HG02938 (cell line): Measurements from ENCODE around the gene NAT10.

ENCODE experiments used
- ATAC-seq: cut with Tn5 transposase; IDR thresholded peaks from one replicate; pipeline ENCODE4 v1.9.1; 2021; ENCODE audit warnings: mild to moderate bottlenecking, moderate library complexity; ENCODE audit not compliant: unreplicated experiment

The NAT10 gene

DNA sequence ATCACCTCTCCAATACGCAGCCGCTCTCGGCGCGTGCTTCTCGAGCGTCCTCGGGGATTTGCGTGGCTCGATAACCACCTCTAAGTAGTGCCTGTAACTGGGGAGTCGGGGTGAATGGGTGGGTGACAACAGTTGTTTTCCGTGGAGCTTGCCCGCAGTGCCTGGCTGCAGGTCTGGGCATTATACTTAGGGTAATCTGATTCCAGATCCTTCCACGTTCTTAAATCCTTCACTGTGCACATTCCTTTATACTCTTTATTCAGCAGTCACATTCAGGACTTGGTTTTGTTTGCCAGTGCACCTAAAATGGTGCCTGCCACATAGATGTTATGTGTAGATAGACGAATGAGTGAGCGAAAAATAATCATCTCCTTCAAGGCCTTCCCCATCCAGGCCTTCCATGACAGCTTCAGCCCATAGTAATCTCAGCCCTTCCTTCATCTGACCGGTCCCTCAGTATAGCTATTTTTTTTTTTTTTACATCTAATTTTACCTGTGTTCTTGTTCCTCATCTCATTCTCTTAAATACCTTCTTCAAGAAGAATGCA, 602 bp downstream of the NAT10 start:
- ATAC-seq, result no peak

DNA sequence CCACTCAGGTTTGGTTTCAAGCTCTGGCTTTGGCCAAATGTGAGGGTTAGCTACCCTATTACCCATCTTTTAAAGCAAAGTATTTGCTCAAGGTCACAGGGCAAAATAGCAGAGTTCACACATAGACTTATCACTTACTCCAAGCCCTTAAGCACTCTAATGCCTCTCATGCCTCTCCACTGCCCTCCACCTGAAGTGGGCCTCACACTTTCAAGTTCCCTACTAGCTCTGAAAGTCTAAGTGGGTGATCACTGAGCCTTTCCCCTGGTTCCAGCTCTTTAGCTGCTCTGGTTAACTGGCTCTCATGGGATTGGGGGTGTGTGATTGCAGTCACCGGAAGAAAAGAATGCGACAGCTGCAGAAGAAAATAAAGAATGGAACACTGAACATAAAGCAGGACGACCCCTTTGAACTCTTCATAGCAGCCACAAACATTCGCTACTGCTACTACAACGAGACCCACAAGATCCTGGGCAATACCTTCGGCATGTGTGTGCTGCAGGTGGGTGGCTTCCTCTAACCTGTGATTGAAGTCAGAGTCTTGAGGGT, 6.4 kb downstream of the NAT10 start:
- ATAC-seq, result no peak

DNA sequence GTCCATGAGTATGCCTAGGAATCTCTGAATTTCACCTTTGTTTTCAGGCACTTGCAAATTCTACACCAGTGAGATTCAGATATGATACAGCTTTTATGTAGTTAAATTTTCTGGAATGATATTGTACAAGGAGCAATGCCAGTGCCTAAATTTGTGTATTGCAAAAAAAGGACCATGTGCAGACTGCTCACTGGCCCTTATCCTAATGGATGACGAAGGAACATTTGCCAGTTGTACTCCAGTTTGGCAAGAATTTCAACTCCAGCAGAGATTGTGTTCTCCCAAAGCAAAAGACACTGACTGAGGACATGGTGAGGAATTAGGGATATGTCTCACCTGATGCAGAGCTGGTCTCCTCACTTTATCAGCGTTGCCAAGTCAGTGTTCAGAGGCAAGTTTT, 8.6 kb downstream of the NAT10 start:
- no peak for ATAC-seq

DNA sequence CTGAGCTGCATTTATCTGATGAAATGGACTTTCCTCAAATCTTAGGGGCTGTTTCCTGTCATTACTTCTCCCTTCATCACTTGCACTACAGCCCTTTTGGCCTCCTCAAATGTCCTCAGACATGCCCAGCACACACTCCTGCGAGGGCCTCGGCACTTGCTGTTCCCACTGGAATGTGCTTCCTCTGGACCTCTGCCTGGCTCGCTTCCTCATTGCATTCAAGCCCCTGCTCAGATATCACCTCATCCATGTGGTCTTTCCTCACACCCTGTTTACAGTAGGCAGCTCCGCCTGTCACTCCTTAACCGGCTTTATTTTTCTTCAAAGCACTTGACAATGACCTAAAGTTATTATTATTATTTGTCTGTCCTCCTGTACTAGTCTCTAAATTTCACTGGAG, 9.0 kb downstream of the NAT10 start:
- no peak for ATAC-seq

DNA sequence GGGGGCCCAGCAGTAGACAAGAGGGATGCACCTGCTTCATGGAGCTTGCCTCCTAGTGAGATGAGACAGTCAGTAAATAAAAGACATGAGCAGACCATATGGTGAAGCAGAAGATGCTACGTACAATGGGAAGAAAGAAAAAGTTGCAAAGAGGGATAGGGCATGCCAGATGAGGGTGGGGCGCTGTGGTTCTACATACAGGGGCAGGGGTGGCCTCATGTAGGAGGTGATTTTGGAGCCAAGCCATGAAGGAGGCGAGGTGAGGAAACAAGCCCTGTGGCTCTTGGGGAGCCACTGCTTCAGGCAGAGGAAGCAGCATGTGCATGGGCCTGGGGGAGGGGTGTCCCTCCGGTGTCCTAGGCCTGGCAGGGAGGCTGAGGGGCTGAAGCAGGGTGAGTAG, 15.2 kb downstream of the NAT10 start:
- no peak for ATAC-seq

DNA sequence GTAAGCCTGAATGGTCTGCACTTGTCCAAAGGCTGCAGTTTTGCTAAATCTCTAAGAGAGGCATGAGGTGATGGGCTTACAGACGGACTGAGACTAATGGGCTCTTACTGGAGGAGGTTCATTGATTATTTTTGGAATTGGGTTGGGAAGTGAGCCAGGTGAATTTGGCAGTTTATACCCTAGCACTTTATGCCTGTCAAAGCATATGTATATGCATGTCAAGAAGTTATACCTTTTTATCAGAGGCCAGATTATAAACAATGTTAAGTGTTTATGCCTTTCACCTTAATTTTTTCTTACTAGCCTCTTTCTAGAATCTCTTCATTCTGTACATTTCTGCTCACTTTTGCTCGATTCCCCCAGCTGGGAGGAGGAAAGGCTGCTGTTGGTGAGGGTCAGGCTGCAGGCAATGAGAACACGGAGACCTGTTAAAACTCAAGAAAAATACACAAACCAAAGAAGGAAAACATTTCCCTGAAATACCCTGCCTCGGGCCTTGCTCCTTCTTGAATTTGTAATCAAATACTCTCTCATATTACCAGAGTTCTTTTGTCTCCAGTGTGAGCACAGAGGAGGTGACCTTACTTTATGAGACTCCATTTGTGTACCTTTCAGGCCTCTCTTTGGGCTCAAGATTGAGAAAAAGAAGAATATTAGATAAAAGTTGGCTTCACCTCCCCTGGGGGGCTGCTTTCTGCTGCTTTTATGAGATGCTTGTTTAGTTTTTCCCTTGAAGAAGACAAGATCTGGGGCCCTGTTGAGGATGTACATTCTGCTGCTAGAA, 19.6 kb downstream of the NAT10 start:
- ATAC-seq, result no peak

DNA sequence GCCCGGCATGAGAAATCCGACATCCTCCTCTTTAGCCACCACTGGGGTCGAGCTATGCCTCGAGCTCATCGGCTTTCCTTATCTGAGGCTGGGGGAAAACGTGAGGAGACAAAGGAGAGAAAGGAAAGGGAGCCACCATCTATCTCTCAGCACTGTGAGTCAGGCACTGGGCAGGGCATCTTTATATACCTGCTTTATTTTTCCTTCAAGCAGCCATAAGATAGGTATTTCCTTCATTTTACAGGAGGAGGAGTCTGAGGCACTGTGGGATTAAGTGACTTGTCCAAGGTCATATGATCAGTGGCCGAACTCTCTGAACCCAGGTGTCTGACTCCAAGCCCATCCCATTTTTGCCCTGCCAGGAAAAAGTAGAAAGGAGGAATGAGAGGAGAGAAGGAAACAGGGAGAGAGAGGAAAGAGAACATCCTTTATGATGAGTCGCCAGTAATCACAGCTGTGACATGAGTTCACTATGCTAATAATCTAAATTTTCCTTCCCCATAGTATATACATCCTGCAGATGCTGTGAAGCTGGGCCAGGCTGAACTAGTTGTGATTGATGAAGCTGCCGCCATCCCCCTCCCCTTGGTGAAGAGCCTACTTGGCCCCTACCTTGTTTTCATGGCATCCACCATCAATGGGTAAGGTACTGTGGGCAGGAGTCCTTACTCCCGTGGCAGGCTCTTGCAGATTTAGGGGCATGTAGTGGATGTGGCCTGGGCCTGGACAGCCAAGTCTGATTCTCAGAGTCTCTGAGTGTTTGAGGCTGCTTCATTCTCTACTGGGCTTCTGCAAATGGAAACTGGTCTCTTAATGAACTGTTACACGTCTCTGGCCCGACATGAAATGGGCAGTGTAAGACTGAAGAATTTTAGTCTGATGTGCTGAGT, 21.8 kb downstream of the NAT10 start:
- no peak for ATAC-seq

DNA sequence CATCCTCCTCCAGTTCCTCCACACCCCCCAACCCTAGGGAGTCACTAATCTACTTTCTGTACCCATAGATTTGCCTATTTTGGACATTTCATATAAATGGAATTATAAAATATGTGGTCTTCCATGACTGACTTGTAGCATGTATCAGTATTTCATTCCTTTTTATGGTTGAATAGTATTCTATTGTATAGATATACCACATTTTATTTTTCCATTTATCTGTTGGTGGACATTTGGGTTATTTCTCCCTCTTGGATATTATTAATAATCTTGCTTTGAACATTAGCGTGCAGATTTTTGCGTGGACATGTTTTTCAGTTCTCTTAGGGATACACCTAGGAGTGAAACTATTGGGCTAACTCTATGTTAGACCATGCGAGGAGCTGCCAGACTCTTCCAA, 23.4 kb downstream of the NAT10 start:
- ATAC-seq, result no peak

DNA sequence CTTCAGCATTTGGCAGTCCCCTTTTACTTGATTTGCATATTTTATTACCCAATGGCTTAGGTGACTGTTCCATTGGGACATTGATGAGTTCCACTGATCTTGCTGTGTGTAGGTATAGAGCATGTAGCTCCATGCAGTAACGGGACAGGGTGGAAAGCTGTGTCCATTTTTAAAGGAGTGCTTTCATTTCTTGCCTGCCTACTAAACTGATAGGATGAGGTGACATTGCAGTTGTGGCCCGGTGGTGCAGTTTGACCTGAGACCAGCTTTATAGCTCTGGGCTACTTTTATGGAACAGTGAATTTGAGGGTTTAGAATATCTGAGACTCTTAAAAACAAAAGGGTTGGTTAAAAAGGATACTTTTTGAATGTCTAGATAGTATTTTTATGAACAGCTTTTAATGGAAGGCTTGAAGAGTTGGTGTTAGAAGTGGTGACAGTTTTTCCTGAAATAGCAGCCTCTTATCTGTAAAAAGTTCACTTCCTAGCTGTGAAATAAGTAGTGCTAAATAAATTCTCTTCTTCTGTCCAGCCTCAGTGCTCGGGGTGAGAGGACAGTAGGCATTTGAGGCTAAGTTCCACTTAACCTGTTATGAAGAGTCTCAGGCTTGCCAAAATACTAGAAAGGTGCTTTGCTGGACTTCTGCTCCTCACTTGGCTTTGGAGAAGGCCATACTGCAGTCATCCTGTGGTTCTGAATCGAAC, 27.0 kb downstream of the NAT10 start:
- no peak for ATAC-seq

DNA sequence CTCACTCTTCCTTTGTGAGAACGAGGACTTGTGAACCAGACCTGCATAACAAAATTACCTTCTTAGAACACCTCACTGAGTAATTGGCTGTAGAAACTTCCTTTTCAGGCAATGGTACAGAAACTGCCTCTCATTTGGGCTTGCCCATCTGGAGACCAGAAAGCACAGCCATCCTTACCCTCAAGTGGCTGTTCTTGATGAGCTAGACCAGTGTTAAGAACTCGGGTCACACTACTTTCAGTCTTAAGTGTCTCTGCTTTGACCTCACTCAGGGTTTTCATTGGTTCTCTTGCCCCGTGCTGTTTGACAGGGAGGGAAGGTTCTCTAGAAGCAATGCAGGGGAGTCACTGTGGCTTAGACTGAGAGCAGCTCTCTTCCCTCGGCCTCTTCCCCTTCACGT, 29.3 kb downstream of the NAT10 start:
- no peak for ATAC-seq

DNA sequence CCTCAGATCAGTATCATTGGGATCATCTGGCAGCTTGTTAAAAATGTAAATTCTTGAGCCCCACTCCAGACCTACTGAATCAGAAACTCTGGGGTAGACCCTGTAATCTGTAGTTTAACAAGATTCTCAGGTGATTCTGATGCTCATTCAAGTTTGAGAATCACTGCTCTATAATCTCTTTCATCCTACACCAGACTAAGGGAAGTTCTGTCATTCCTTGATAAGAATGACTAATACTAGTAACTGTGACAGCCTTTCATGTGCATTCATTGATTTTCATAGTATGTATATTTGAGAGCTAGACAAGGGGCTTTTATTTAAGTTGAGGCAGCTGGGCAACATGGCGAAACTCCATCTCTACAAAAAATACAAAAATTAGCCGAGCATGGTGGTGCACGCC, 30.0 kb downstream of the NAT10 start:
- ATAC-seq, result no peak

DNA sequence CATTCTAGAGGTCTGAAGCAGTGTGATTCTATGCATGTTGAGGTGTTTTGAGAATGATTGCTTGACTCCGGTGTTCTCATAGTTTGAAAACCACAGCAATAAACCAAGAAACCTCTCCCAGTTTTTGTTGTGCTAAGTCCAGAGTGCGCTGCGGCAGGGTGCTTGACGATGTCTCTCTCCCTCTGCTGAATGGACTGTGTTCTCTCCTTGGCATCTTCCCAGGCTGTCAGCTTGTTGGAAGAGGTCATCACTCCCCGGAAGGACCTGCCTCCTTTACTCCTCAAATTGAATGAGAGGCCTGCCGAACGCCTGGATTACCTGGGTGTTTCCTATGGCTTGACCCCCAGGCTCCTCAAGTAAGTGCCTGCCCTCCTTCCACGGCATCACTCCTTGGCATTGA, 31.0 kb downstream of the NAT10 start:
- no peak for ATAC-seq

DNA sequence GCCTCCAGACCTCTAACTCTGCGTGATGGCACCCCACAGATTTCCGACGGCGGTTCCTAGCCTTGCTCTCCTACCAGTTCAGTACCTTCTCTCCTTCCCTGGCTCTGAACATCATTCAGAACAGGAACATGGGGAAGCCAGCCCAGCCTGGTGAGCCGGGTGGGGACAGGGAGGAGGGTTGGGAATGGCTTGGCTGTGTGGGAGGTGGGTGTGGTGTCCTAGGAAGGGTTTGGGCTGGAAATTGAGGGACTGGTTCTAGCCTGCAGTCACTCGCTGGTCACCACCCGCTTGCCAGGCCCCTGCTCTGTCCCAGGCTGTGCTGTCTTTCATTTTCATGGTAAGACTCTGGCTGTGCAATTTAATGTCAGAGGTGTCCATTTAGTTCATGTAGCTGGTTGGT, 33.9 kb downstream of the NAT10 start:
- ATAC-seq, result no peak

DNA sequence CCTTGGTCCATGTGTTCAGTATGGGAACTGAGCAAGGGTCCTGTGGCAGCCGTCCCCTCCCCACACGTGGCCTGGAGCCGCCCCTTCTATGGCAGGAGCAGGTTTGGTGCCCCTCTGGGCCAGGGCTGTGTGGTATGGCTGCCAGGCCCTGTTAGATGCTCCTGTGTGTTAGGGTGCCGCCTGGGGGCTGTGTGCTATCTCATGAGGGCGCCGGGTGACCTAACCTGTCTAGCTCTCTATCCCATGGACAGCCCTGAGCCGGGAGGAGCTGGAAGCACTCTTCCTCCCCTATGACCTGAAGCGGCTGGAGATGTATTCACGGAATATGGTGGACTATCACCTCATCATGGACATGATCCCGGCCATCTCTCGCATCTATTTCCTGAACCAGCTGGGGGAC, 34.7 kb downstream of the NAT10 start:
- ATAC-seq, result no peak

DNA sequence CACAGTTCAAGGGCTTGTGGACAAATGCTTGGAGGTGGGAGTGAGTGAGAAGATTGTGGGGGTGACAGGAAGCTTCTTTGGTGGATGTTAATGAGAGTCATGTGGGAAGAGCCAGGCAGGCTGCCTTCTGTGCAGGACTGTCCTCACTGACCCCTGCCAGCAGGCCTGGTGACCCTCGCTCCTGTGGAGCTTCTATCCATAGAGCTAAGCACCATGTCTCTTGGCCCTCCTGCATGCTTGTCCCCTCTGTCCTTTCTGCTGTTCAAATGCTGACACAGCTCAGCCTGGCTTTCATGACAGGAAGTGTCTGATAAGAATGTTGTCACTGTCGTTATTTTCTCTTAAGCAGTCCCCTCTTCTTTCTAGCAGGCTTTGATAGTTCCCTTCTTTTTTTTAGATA, 37.6 kb downstream of the NAT10 start:
- ATAC-seq, result no peak

DNA sequence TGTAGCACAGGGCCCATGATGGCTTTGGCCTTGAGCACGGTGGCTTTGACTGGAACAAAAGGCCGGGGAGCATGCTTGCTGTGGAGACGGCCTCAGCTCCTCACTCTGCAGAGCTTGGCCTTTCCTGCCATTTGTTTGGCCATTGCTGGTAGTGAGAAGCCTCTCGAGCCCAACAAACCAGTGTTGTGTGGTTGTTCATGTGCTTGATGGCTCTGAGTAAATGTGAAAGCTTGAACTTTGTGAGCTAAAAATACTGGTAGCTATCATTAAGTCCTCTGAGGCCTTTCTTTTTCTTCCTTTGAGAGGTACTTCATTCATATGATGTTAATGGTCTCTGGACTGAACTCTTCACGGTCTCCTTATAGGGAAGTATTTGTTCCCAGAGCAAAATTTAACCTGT, 39.6 kb downstream of the NAT10 start:
- no peak for ATAC-seq

DNA sequence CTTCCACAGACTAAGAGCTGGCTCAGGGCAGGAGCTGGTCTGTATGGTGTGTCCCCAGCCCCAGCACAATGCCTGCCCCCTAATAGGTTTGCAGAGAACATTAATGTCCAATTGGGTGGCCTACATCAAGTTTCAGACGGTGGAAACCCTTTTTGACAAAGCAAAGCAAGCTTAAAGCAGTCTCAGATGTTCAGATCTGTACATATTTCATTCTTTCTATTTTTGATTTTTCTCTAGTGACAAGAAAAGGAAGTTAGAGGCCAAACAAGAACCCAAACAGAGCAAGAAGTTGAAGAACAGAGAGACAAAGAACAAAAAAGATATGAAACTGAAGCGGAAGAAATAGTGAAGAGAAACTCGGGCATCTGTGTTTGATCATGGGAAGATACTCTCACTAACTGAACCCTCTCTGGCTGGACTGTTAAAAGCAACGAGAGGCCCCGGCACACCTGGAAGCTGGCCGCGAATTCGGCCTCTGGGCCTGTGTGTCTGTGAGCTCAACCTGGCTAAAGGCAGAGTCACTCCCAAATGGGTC, 40.5 kb downstream of the NAT10 start:
- no peak for ATAC-seq

DNA sequence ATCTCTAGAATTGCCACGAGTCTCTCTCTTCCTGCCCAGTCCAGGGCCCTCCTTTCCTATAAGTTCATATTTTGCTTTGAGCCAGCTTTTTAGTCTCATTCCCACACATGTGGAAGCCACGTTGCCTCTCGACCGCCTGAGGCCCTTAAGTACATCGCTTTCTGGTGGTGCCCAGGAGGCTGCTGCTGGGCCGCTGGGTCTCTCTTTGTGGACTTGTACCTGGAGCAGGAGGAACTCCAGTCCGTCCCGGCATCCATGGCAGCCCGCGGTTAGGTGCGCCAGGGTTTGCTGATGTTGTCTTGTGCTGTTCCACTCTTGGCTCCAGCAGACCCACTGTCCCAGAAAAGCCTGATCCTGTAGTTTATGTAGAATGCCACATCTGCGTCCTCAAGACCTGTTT, 41.0 kb downstream of the NAT10 start:
- no peak for ATAC-seq

DNA sequence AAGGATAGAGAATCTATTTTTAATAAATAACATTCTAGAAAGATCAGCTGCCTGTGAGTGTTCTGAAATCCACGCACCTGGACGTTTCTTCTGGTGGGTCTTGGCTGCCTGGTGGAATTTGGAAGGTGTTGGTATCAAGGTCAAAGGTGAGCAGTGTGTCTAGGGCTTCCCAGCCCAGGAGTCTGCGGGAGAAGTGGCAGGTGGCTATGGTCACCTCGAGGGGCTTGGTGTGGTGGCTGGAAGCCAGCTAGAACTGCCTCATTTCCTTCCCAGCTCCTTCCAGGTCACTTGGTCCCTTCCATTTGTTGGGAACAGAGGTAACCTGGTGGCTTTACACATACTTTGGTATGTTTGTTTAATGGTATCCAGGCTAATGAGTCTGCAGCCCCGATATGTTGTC, 41.4 kb downstream of the NAT10 start:
- no peak for ATAC-seq

DNA sequence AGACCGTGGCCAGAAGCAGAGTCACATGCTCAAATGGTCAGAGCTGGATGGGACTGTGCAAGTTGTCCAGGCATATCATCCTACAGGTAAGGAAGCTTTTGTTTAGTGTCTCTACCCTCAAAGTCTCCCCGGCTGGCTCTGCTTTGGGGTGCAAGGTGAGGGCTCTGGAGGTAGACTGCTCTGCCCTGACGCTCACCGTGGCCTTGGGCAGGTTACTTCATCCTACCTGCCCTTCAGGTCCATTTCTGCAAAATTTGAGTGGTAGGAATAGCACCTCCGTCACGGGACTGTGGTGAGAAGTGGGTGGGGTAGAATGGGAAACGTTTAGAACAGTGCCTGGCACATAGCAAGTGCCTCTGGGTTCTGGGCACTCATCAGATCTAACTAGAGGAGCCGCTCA, 42.2 kb downstream of the NAT10 start:
- ATAC-seq, result no peak
